ENCODE data around the gene NTRK3. TPM values are rescaled to one million over a fixed set of nuclear protein-coding genes. Genes with fewer than 3 reads are reported as not detected.

The NTRK3 gene
- polyA plus RNA-seq, 1 donor from 2014 or later = 42.7 TPM

DNA sequence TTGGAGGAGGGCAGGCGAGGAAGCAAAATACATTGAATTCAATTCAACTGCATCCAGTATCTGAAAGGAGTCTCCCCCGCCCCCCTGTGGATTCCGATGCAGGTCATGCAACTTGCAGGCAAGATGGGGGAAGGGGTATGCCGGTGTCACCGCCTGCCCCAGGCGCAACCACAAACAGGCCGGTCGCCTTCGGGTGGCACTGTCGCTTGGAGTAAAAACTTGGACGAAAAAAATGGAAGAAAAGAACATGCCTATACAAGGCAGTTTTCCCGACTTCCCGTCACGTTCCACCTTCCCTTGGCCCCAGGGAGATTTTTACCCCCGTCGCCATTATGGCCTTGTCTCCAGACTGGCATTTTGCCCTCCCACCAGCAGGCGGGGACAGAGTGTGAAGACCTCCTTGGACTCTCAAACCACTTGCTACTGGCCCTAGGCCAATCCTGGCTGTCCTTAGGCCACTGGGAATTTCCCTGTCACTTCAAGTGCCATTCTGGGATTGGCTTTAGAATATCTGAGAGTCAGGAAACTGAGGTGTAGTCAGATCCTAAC is 1.6 kb upstream of the NTRK3 start:
- Histone ChIP-seq H3K9me2 (ENCODE audit: insufficient read depth, low read length) (no peaks in the 10 kb centered on the region), H3K27me3 (ENCODE audit: insufficient read depth, low read depth, low read length) (peaks cover 14% of the 10 kb centered on the region), H3K79me2 (replicated peaks; ENCODE audit: insufficient read depth, low read length) (peaks cover 24% of the 10 kb centered on the region), H3K9me3 (ENCODE audit: low read length) (peaks cover 3% of the 10 kb centered on the region), H3K4me3 (ENCODE audit: low read length) (peak overlapping the region; percentile 88), H2AFZ (ENCODE audit: low read depth, low read length) (peak overlapping the region; percentile 40), H4K20me1 (ENCODE audit: insufficient read depth) (peaks cover 11% of the 10 kb centered on the region), H3F3A (ENCODE audit: insufficient read depth, low read length, poor library complexity, severe bottlenecking) (peaks cover 3% of the 10 kb centered on the region), H3K9ac (ENCODE audit: low read length) (peak overlapping the region; percentile 94), H3K27ac (ENCODE audit: low read length) (peak overlapping the region; percentile 78), H3K4me2 (ENCODE audit: low read length) (peak overlapping the region; percentile 86), H3K36me3 (ENCODE audit: insufficient read depth, low read length) (no peaks in the 10 kb centered on the region)
- TF ChIP-seq RAD21 (conservative IDR thresholded peaks at IDR 0.05) = peak; percentile 54
- peak; percentile 57 for TF ChIP-seq SMC3 (conservative IDR thresholded peaks at IDR 0.05; ENCODE audit: poor library complexity)
- peak; percentile 22 for TF ChIP-seq TAF1 (IDR thresholded peaks at IDR 0.05; ENCODE audit: low read depth)
- TF ChIP-seq, protein P1, sequence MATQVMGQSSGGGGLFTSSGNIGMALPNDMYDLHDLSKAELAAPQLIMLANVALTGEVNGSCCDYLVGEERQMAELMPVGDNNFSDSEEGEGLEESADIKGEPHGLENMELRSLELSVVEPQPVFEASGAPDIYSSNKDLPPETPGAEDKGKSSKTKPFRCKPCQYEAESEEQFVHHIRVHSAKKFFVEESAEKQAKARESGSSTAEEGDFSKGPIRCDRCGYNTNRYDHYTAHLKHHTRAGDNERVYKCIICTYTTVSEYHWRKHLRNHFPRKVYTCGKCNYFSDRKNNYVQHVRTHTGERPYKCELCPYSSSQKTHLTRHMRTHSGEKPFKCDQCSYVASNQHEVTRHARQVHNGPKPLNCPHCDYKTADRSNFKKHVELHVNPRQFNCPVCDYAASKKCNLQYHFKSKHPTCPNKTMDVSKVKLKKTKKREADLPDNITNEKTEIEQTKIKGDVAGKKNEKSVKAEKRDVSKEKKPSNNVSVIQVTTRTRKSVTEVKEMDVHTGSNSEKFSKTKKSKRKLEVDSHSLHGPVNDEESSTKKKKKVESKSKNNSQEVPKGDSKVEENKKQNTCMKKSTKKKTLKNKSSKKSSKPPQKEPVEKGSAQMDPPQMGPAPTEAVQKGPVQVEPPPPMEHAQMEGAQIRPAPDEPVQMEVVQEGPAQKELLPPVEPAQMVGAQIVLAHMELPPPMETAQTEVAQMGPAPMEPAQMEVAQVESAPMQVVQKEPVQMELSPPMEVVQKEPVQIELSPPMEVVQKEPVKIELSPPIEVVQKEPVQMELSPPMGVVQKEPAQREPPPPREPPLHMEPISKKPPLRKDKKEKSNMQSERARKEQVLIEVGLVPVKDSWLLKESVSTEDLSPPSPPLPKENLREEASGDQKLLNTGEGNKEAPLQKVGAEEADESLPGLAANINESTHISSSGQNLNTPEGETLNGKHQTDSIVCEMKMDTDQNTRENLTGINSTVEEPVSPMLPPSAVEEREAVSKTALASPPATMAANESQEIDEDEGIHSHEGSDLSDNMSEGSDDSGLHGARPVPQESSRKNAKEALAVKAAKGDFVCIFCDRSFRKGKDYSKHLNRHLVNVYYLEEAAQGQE (IDR thresholded peaks at IDR 0.05; ENCODE audit: borderline replicate concordance) = no peak
- TF ChIP-seq, protein P2, sequence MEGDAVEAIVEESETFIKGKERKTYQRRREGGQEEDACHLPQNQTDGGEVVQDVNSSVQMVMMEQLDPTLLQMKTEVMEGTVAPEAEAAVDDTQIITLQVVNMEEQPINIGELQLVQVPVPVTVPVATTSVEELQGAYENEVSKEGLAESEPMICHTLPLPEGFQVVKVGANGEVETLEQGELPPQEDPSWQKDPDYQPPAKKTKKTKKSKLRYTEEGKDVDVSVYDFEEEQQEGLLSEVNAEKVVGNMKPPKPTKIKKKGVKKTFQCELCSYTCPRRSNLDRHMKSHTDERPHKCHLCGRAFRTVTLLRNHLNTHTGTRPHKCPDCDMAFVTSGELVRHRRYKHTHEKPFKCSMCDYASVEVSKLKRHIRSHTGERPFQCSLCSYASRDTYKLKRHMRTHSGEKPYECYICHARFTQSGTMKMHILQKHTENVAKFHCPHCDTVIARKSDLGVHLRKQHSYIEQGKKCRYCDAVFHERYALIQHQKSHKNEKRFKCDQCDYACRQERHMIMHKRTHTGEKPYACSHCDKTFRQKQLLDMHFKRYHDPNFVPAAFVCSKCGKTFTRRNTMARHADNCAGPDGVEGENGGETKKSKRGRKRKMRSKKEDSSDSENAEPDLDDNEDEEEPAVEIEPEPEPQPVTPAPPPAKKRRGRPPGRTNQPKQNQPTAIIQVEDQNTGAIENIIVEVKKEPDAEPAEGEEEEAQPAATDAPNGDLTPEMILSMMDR (IDR thresholded peaks at IDR 0.05; ENCODE audit: poor library complexity, severe bottlenecking) = peak; percentile 67

- Histone ChIP-seq H3K9me3 (ENCODE audit: low read length) (peaks cover 3% of the 10 kb centered on the region), H4K20me1 (ENCODE audit: insufficient read depth) (peaks cover 11% of the 10 kb centered on the region), H3F3A (ENCODE audit: insufficient read depth, low read length, poor library complexity, severe bottlenecking) (peaks cover 3% of the 10 kb centered on the region), H2AFZ (ENCODE audit: low read depth, low read length) (peak overlapping the region; percentile 40), H3K36me3 (ENCODE audit: insufficient read depth, low read length) (no peaks in the 10 kb centered on the region), H3K4me2 (ENCODE audit: low read length) (peak overlapping the region; percentile 86), H3K27me3 (ENCODE audit: insufficient read depth, low read depth, low read length) (peaks cover 15% of the 10 kb centered on the region), H3K9ac (ENCODE audit: low read length) (peak overlapping the region; percentile 94), H3K9me2 (ENCODE audit: insufficient read depth, low read length) (no peaks in the 10 kb centered on the region), H3K27ac (ENCODE audit: low read length) (peak overlapping the region; percentile 78), H3K79me2 (replicated peaks; ENCODE audit: insufficient read depth, low read length) (peaks cover 30% of the 10 kb centered on the region), H3K4me3 (ENCODE audit: low read length) (peak overlapping the region; percentile 88)
- TF ChIP-seq MXI1 (conservative IDR thresholded peaks at IDR 0.05; ENCODE audit: poor library complexity, severe bottlenecking) = peak; percentile 28
- TF ChIP-seq RAD21 (conservative IDR thresholded peaks at IDR 0.05) = no peak
Measured at GRCh38 chr15:88257311-88258092, 963 bp upstream of the NTRK3 start.

Data from neural cell (in vitro differentiated cells).